ENCODE results near the gene GSTK1.

DNA sequence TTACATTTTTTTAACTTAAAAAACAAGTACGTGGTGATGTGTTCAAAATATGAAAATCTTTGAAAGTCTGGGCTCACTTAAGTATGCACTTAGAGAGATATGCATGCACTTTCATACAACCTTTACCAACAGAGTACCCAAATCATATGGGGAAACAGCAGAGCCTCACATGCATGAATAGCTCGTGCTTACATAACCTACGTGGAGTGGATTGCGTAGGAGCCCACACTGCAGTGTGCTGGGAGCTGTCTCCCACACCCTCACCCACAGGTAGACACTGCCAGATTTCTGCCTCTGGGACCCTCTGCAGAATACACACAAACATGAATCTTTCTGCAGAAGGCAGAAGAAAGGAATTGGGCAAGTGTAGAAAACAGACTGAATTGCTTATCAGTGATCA, 53.3 kb downstream of the GSTK1 start:
- TF ChIP-seq CTCF (IDR thresholded peaks at IDR 0.05): no peak
- TF ChIP-seq POLR2A (IDR thresholded peaks at IDR 0.05): no peak
